TTC549 (cell line): ENCODE data around the gene ARID5A.

Experiments used
- FAIRE-seq: peaks from 2 replicates; lab custom pipeline; 2012; peaks lifted over from hg19 to GRCh38; lab: Jason Lieb, UNC

ARID5A gene

DNA sequence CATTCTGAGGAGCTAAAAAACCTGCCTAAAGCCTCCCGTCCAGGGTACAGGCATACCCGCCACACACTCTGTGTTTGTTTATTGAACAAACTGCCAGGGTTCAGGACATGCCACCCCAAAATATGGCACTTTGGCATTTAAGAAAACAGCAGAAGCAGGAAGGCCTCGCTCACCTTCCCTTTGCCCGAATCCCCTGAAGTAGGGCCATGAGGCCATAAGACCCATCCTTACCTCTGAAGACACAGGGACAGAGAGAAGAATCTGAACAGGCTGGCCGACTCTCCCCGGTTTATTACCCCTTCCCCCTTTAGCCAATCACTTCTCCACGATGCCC, 29.7 kb upstream of the ARID5A start:
- no peak for FAIRE-seq

GRCh38 chr2:96507957-96508520, 28.5 kb upstream of the ARID5A start:
- no peak for FAIRE-seq

- FAIRE-seq, result no peak
Observed at GRCh38 chr2:96508521-96509113, 27.9 kb upstream of the ARID5A start.

GRCh38 chr2:96509114-96509846, 27.3 kb upstream of the ARID5A start:
- no peak for FAIRE-seq

- FAIRE-seq, result no peak
Observed at GRCh38 chr2:96509847-96510230, 26.7 kb upstream of the ARID5A start.

- no peak for FAIRE-seq
Observed at GRCh38 chr2:96510931-96511595, 25.5 kb upstream of the ARID5A start.

GRCh38 chr2:96511851-96512250, 24.7 kb upstream of the ARID5A start:
- FAIRE-seq, result no peak

- FAIRE-seq, result no peak
Observed at GRCh38 chr2:96512341-96512740, 24.2 kb upstream of the ARID5A start.

- no peak for FAIRE-seq
Observed at GRCh38 chr2:96514521-96514920, 22.0 kb upstream of the ARID5A start.

DNA sequence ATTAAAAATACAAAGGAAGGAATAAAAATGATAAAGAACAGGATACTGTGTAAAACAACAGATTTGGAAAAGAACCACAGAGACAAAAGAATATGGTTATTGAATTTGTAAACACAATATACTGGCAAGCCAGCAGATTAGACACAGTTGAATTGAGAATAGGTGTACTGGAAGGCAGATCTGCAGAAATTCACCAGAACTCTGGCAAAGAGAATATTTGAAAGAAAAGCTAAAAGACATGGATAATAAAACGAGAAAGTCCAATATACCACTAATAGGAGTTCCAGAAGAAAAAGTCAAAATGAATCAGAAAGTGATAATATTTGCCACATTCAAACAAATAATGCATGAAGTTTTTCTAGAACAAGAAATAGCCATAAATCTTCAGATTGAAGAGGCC, 19.5 kb upstream of the ARID5A start:
- FAIRE-seq, result no peak

DNA sequence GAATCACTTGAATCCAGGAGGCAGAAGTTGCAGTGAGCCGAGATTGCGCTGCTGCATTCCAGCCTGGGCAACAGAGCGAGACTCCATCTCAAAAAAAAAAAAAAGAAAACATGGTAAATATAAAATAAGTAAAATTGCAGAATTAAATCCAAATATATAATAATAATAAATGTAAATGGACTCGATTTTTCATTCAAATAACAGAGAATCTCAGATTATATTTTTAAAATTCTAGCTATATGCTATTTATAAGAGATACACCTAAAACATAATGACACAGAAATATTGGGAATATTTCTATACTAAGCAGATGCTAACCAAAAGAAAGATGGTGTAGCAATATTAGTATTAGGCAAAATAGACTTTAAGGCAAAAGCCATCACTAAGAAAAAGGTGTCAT, 16.3 kb upstream of the ARID5A start:
- peak; percentile 20 for FAIRE-seq

- FAIRE-seq, result no peak
Observed at GRCh38 chr2:96520697-96521096, 15.9 kb upstream of the ARID5A start.

- FAIRE-seq, result no peak
Observed at GRCh38 chr2:96521219-96521618, 15.3 kb upstream of the ARID5A start.

GRCh38 chr2:96522304-96523203, 14.0 kb upstream of the ARID5A start:
- FAIRE-seq, result no peak

DNA sequence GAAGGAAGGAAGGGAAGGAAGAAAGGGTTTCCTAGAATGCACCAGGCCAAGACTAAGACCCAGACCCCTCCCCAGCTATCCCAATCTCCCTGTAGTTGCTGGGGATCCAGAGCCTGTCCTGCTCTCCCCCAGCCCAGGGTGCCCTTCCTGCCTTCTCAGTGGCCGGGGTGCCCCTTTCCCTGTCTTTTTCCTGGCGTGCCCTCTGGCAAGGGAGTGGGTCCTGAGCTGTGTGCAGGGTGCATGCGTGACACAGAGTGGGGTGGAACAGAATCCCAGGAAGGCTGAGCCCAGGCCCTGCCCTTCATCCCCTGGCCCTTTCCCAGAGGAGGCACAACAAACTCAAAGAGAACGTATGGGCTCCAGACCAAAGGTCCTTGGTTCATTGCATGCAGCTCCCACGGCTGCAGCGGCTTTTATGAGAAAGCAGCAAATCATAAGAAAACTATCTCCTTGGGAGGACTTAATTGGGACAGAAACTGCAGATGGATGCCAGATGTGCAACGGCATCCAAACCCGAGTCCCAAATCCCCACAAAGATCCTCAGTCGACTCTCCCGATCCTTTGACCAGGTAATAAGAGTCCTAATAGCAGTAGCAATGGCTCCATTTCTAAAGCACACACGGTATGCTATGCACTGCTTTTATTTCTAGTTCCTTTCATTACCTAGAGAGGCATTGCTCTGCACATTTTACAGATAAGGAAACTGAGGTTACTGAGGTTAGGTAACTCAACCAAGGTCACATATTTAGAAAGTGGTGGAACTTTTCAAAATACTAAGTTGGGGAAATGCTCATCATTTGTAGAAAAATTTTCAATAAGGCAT, 12.7 kb upstream of the ARID5A start:
- no peak for FAIRE-seq

DNA sequence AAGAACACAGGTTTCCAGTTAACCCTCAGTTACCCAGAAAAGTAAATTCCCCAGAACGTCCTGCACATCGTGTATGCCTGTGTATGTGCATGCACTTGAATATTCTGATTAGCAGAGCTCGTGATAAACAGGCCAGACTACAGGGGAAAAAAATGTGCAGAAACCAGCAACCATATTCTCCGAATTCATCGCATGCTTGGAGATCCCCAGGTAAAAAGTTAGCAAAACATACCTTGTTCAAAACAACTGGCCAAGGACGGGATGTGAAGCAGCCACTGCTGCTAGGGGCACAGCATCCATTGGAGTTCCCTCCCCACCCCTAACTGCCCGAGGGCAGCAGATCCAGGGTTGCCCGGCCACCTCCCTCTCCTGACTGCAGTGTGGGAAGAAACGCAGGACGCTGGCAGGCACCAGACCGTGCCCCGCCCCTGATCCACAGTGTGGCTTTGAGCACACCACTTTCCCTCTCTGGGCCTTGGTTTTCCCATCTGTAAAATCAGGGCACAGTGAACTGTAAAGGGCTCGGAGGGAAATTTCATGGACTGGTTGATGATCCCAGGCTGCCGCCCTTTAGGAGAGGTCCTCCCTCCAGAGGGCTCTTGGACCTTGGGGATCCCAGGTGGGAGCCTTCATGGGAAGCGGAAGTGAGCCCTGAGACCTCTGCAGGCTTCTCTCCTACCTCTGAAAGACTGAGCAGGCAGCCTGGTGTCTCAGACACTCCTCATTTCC, 11.9 kb upstream of the ARID5A start:
- no peak for FAIRE-seq

- FAIRE-seq, result no peak
Observed at GRCh38 chr2:96525211-96525507, 11.4 kb upstream of the ARID5A start.

- FAIRE-seq, result no peak
Observed at GRCh38 chr2:96526101-96526591, 10.4 kb upstream of the ARID5A start.

- FAIRE-seq, result no peak
Observed at GRCh38 chr2:96526615-96527285, 9.8 kb upstream of the ARID5A start.

DNA sequence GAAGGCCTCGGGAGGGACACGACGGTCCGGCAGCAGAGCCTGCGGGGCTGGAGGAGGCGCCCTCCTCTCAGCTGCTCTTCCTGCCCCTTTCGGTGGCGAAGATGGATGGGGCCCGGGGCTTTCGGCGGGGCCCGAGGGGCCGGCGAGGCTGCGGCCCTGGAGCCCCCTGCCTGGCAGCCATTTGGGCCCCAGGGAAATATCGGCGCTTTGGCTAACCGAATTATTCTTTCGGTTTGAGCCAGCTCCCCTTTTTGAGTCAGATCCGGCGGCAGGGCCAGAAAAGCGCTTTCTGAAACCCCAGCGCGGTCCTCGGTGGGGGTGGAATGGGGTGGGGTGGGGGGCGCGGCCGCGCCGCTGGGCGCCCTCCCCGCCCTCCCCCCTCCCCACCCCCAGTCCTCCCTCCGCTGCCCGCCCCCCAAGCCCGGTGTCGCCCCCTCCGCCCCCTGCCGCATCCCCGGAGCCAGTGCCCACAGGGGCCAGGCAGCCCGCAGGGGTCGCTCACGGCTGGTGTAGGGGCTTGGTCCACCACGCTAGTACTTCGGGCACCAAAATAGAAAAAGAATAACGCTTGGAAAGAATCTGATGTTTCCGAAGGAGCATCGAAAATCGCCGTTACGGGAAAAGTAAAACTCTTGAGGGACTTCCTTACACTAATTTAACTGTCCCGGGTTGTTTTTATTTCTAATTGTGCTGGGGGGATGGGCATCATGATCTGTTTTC, 9.1 kb upstream of the ARID5A start:
- FAIRE-seq, result no peak
